Breast epithelium (tissue), 3 donors: ENCODE measurements around the gene CHFR.

Source experiments
- CTCF ChIP-seq, 3 donors: fragments of 450-650 bp; IDR thresholded peaks; one replicate each; pipeline ENCODE4 v1.5.1; 2016 to 2017; ENCODE audit warnings: antibody characterized with exemption in 3 of 3, mild to moderate bottlenecking in 3 of 3, moderate library complexity in 3 of 3
- POLR2A ChIP-seq: fragments of 450-650 bp; IDR thresholded peaks from one replicate; pipeline ENCODE4 v1.6.1; 2016; ENCODE audit warnings: antibody characterized with exemption, mild to moderate bottlenecking, moderate library complexity
- POLR2AphosphoS5 ChIP-seq, 3 donors: sonication (generic); formaldehyde crosslinking; IDR thresholded peaks; one replicate each; pipeline ENCODE4 v1.6.1; 2017; ENCODE audit warnings: antibody characterized with exemption in 3 of 3

- TF ChIP-seq CTCF (IDR thresholded peaks at IDR 0.05) = no peak
- no peak for TF ChIP-seq POLR2A
- no peak for TF ChIP-seq POLR2AphosphoS5 (IDR thresholded peaks at IDR 0.05)
Observed at GRCh38 chr12:132827763-132828703, 59.4 kb downstream of the CHFR start.
